IMR-90 (cell line): ENCODE results near the gene TEX13C. TPM values are rescaled to one million over a fixed set of nuclear protein-coding genes. Genes with fewer than 3 reads are reported as not detected.

ENCODE experiments used
- ATAC-seq: fragments of 200-7000 bp; cut with Tn5 transposase; 2 replicates; pipeline ENCODE4 v1.9.1; 2020; ENCODE audit warnings: low read depth, mild to moderate bottlenecking, moderate library complexity
- Bru-seq: library from RNA; stranded (reverse); fragments of 400-500 nt; gene quantifications from one replicate; lab custom pipeline; 2021; lab: Mats Ljungman, UMichigan
- BruChase-seq, 2 experiments: library from RNA; stranded (reverse); fragments of 400-500 nt; gene quantifications; one replicate each; lab custom pipeline; 2021; lab: Mats Ljungman, UMichigan
- BruUV-seq: library from RNA; stranded (reverse); fragments of 400-500 nt; replicated peaks from 2 replicates; lab custom pipeline; 2021; lab: Mats Ljungman, UMichigan
- CTCF ChIA-PET: fragments of 300-600 bp; formaldehyde crosslinking; extraction: SDS; loops from one replicate; lab custom pipeline; 2021; ENCODE audit warnings: antibody characterized with exemption; lab: Yijun Ruan, JAX
- POLR2A ChIA-PET: fragments of 300-600 bp; sonication (Branson Sonifier 250); formaldehyde crosslinking; loops from one replicate; lab custom pipeline; 2022; ENCODE audit warnings: antibody characterized with exemption; ENCODE audit not compliant: unreplicated experiment; lab: Charles Lee
- DNase-seq: peaks from one replicate; pipeline ENCODE4 v3.0.0; 2013
- H2AFZ ChIP-seq: replicated peaks from 2 replicates; pipeline ENCODE3; 2013; ENCODE audit warnings: low read length, mild to moderate bottlenecking; ENCODE audit not compliant: poor library complexity
- H2AK5ac ChIP-seq: 2 replicates; pipeline ENCODE4 v1.6.1; 2013; ENCODE audit warnings: low read depth, low read length, inconsistent platforms
- H2AK9ac ChIP-seq: replicated peaks from 2 replicates; pipeline ENCODE3; 2013; ENCODE audit warnings: mild to moderate bottlenecking, low read depth, low read length, moderate library complexity; ENCODE audit not compliant: poor library complexity
- H2BK120ac ChIP-seq: 2 replicates; pipeline ENCODE4 v1.6.1; 2013; ENCODE audit warnings: low read depth, low read length, inconsistent platforms
- H2BK15ac ChIP-seq: 3 replicates; pipeline ENCODE4 v1.6.1; 2013; ENCODE audit warnings: low read depth, low read length, inconsistent platforms
- H2BK20ac ChIP-seq: 2 replicates; pipeline ENCODE4 v1.6.1; 2013; ENCODE audit warnings: low read depth, mild to moderate bottlenecking, inconsistent platforms, low read length, moderate library complexity
- H2BK5ac ChIP-seq: 2 replicates; pipeline ENCODE4 v1.6.1; 2013; ENCODE audit warnings: mild to moderate bottlenecking, low read depth, low read length, inconsistent platforms; ENCODE audit not compliant: poor library complexity, severe bottlenecking
- H3K14ac ChIP-seq: replicated peaks from 2 replicates; pipeline ENCODE4 v1.6.1; 2013; ENCODE audit warnings: low read depth, low read length, inconsistent platforms
- H3K18ac ChIP-seq: 2 replicates; pipeline ENCODE4 v1.6.1; 2013; ENCODE audit warnings: low read depth, low read length, control low read depth
- H3K23ac ChIP-seq: 2 replicates; pipeline ENCODE4 v1.6.1; 2013; ENCODE audit warnings: low read depth, low read length, inconsistent platforms
- H3K27ac ChIP-seq: 2 replicates; pipeline ENCODE4 v1.5.1; 2013; ENCODE audit warnings: mild to moderate bottlenecking, control low read depth, low read length; ENCODE audit not compliant: insufficient read depth
- H3K27me3 ChIP-seq: 2 replicates; pipeline ENCODE4 v1.6.1; 2013; ENCODE audit warnings: low read length; ENCODE audit not compliant: control insufficient read depth, insufficient read depth
- H3K36me3 ChIP-seq: 2 replicates; pipeline ENCODE4 v1.6.1; 2013; ENCODE audit warnings: low read length, mixed read lengths; ENCODE audit not compliant: control insufficient read depth, insufficient read depth
- H3K4ac ChIP-seq: 2 replicates; pipeline ENCODE4 v1.6.1; 2013; ENCODE audit warnings: low read depth, low read length, inconsistent platforms
- H3K4me1 ChIP-seq: 2 replicates; pipeline ENCODE4 v1.6.1; 2013; ENCODE audit warnings: low read length, mixed read lengths; ENCODE audit not compliant: control insufficient read depth, insufficient read depth
- H3K4me2 ChIP-seq: 2 replicates; pipeline ENCODE4 v1.6.1; 2013; ENCODE audit warnings: low read depth, mild to moderate bottlenecking, control low read depth, low read length, moderate library complexity
- H3K4me3 ChIP-seq: 2 replicates; pipeline ENCODE4 v1.5.1; 2013; ENCODE audit warnings: low read depth, mild to moderate bottlenecking, control low read depth, low read length, moderate library complexity; ENCODE audit not compliant: insufficient read depth
- H3K56ac ChIP-seq: 2 replicates; pipeline ENCODE4 v1.6.1; 2013; ENCODE audit warnings: low read length, inconsistent platforms; ENCODE audit not compliant: insufficient read depth; ENCODE audit errors: extremely low read depth
- H3K79me1 ChIP-seq, 2 experiments: 2 replicates each; pipeline ENCODE4 v1.6.1; 2013; ENCODE audit warnings: low read length in 2 of 2, inconsistent platforms in 1 of 2, low read depth in 1 of 2
- H3K9ac ChIP-seq: 2 replicates; pipeline ENCODE4 v1.6.1; 2013; ENCODE audit warnings: low read depth, low read length, control low read depth
- H3K9me1 ChIP-seq: 2 replicates; pipeline ENCODE4 v1.6.1; 2013; ENCODE audit warnings: low read length, inconsistent platforms; ENCODE audit not compliant: insufficient read depth
- H3K9me3 ChIP-seq: 2 replicates; pipeline ENCODE4 v1.6.1; 2013; ENCODE audit warnings: low read length; ENCODE audit not compliant: control insufficient read depth, insufficient read depth
- H4K20me1 ChIP-seq: 2 replicates; pipeline ENCODE4 v1.6.1; 2013; ENCODE audit warnings: low read length, inconsistent platforms; ENCODE audit not compliant: insufficient read depth
- H4K5ac ChIP-seq: 2 replicates; pipeline ENCODE4 v1.6.1; 2013; ENCODE audit warnings: mild to moderate bottlenecking, low read depth, low read length, control low read depth
- H4K8ac ChIP-seq, 2 experiments: 2 replicates each; pipeline ENCODE4 v1.6.1; 2013; ENCODE audit warnings: low read depth in 2 of 2, low read length in 2 of 2, control low read depth in 1 of 2, inconsistent platforms in 1 of 2
- H4K91ac ChIP-seq: 2 replicates; pipeline ENCODE4 v1.6.1; 2013; ENCODE audit warnings: low read depth, low read length, inconsistent platforms; ENCODE audit not compliant: insufficient read depth
- CTCF ChIP-seq: conservative IDR thresholded peaks from 2 replicates; pipeline ENCODE4 v1.5.1; 2012; ENCODE audit warnings: mild to moderate bottlenecking, low read depth, low read length, improper control_type of control experiment
- ELK1 ChIP-seq: fragments of 150-350 bp; IDR thresholded peaks from 2 replicates; pipeline ENCODE4 v1.6.1; 2016; ENCODE audit warnings: low read depth, mild to moderate bottlenecking, low read length, moderate library complexity, borderline replicate concordance
- FOS ChIP-seq: fragments of 150-350 bp; IDR thresholded peaks from 2 replicates; pipeline ENCODE4 v1.6.1; 2016; ENCODE audit warnings: low read depth, low read length
- MXI1 ChIP-seq: IDR thresholded peaks from 2 replicates; pipeline ENCODE4 v1.6.1; 2012; ENCODE audit warnings: low read depth, mild to moderate bottlenecking, low read length, moderate library complexity, borderline replicate concordance
- POLR2A ChIP-seq: IDR thresholded peaks from 2 replicates; pipeline ENCODE4 v1.6.1; 2012; ENCODE audit warnings: mild to moderate bottlenecking, low read depth, low read length
- RAD21 ChIP-seq: IDR thresholded peaks from 2 replicates; pipeline ENCODE4 v1.6.1; 2012; ENCODE audit warnings: low read length, improper control_type of control experiment
- WGBS, 2 experiments: methylation state at CpG; one replicate each; pipeline versions ENCODE4 v1.1.5 to v1.1.7; 2013; ENCODE audit warnings: missing lambda C conversion rate in 2 of 2; ENCODE audit not compliant: insufficient read length in 1 of 2; ENCODE audit errors: extremely low coverage in 2 of 2; 5-methylcytosine and 5-hydroxymethylcytosine counted together
- dilution Hi-C: fragments of 300-500 bp; cut with HindIII; formaldehyde crosslinking; loops from one replicate; pipeline ENCODE4 v1.14.3; 2018; ENCODE audit warnings: low sequenced_read_pairs; ENCODE audit not compliant: unreplicated experiment
- in situ Hi-C: fragments of 300-500 bp; cut with MboI; formaldehyde crosslinking; loops from 3 replicates; pipeline ENCODE4 v1.14.3; 2019; ENCODE audit warnings: low sequenced_read_pairs, inconsistent platforms, mixed read lengths
- intact Hi-C: fragments of 100-400 bp; cut with micrococcal nuclease; formaldehyde crosslinking; loops from 2 replicates; pipeline ENCODE4 v1.10.0; 2022
- long read RNA-seq: library from polyadenylated mRNA; unstranded; transcript quantifications from one replicate; pipeline ENCODE4 v2.0.0, GENCODE V29; 2021; ENCODE audit not compliant: unreplicated experiment
- polyA plus RNA-seq, 3 experiments: library from polyadenylated mRNA; depleted of rRNA; stranded (reverse); fragments of >200 nt; gene quantifications; 2 replicates each; pipeline ENCODE4 v1.2.3, GENCODE V29; 2012; ENCODE audit warnings: low replicate concordance in 1 of 3
- total RNA-seq: library from RNA; depleted of rRNA; stranded (reverse); fragments of >200 nt; gene quantifications from 2 replicates; pipeline ENCODE4 v1.2.3, GENCODE V29; 2012; rRNA removed

The TEX13C gene
- total RNA-seq (not detected in 2 replicates), polyA plus RNA-seq (2012; rRNA removed) (not detected in 2 replicates), Bru-seq, nascent RNA (not detected), BruChase-seq, experiment 1, labeled RNA remaining after a 6-hour chase (not detected), BruChase-seq, experiment 2, labeled RNA remaining after a 2-hour chase (not detected)
- polyA plus RNA-seq (2012; cell fraction: cytosol; rRNA removed) = not detected in 2 replicates
- polyA plus RNA-seq (2012; cell fraction: nucleus; rRNA removed; ENCODE audit: low replicate concordance) = 0.03 TPM in 1 of 2 replicates, not detected in the other
- long read RNA-seq = 0 reads

DNA sequence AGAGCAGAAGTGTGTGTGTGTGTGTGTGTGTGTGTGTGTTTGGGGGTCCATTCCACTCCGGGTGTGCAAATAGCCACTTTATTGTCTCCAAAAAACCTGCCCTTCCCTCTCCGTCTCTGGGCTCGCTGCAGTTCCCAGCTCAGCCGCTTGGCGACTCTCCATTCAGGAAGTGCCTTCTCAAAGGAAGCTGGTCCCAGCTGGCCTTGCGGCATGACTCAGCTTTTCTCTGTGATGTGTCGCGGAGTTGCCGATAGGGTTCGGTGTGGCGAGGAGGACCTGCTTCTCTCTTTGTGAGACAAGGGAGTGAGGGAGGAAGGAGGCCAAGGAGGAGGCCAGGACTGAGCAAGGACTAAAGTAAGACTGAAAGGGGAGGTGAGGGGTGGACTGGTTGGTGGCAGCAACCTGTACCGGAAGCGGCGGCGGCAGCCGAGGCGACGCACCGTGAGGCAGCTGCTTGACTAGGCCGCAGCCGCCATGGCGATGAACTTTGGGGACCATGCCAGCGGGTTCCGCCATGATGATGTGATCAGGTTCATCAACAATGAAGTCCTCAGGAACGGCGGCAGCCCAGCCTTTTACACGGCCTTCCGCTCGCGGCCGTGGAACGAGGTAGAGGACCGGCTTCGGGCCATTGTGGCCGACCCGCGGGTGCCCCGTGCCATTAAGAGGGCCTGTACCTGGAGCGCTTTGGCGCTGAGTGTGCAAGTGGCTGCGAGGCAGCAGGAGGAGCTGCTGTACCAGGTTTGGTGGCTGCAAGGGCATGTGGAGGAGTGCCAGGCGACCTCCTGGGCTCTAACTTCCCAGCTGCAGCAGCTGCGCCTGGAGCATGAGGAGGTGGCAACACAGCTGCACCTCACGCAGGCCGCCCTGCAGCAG lies at the start of gene TEX13C:
TSS of gene TEX13C (plus strand) at position 226 of the 876 bp plus-strand sequence. CDS start at position 475, 249 bp downstream.
- Histone ChIP-seq H2AK5ac (no peak within 1 kb of the TSS), H3K23ac (no peak within 1 kb of the TSS), H4K8ac (no peak within 1 kb of the TSS), H3K4ac (no peak within 1 kb of the TSS), H3K9ac (no peak within 1 kb of the TSS), H3K18ac (no peak within 1 kb of the TSS), H4K91ac (no peak within 1 kb of the TSS), H3K27ac (no peak within 1 kb of the TSS), H3K9me3 (no peaks in the 10 kb centered on the region), H2AK9ac (no peak within 1 kb of the TSS), H3K79me1 (no peaks in the 10 kb centered on the region), H3K56ac (no peak within 1 kb of the TSS), H4K5ac (no peak within 1 kb of the TSS), H3K4me3 (no peak within 1 kb of the TSS), H2BK120ac (no peak within 1 kb of the TSS), H3K14ac (no peak within 1 kb of the TSS), H3K9me1 (no peaks in the 10 kb centered on the region), H2BK20ac (no peak within 1 kb of the TSS), H3K36me3 (no peaks in the 10 kb centered on the region), H2BK5ac (no peak within 1 kb of the TSS), H2AFZ (no peak within 1 kb of the TSS), H2BK15ac (no peak within 1 kb of the TSS), H4K20me1 (no peaks in the 10 kb centered on the region), H3K27me3 (no peaks in the 10 kb centered on the region), H3K4me1 (no peaks in the 10 kb centered on the region), H3K4me2 (no peak within 1 kb of the TSS)
- BruUV-seq = no TSS peak
- intact Hi-C loops (no loop called here), dilution Hi-C loops (no loop called here), in situ Hi-C loops (no loop called here)
- ChIA-PET POLR2A (no interaction called here), CTCF (no interaction called here)
- no peak for ATAC-seq
- TF ChIP-seq RAD21 (no peak), ELK1 (no peak), MXI1 (no peak), FOS (no peak), POLR2A (no peak), CTCF (no peak)
- 91% methylated on average over 23 of the region's 45 CpGs; no CpG with 5 or more reads in 1 of the 2 experiments for WGBS, 2 experiments
- DNase-seq = no peak
